Stimulated activated memory B cell treated with anti-CD40 and anti-IgM and Interleukin-4, amounts not matched to agents 10 μg/mL and 1 μg/mL and 100 μg/mL, for 72 hours (primary cell): Measurements from ENCODE around the gene SART3.
"Not testable (repeated sequence)": the region's sequence is repeated elsewhere in the genome, so short reads cannot be mapped to it uniquely, and the experiment has no call there.

ENCODE experiments used
- ATAC-seq: fragments of 150-1000 bp; cut with Tn5 transposase; 2 replicates; pipeline ENCODE4 v1.10.0; 2021
- H3K27ac Mint-ChIP-seq: one replicate; pipeline ENCODE4 v1.8.0; 2022; ENCODE audit warnings: mild to moderate bottlenecking, mixed read lengths
- H3K27me3 Mint-ChIP-seq: one replicate; pipeline ENCODE4 v1.8.0; 2022; ENCODE audit warnings: mixed read lengths
- H3K36me3 Mint-ChIP-seq: one replicate; pipeline ENCODE4 v1.8.0; 2022; ENCODE audit warnings: mixed read lengths
- H3K4me1 Mint-ChIP-seq: one replicate; pipeline ENCODE4 v1.8.0; 2022; ENCODE audit warnings: mixed read lengths
- H3K4me3 Mint-ChIP-seq: one replicate; pipeline ENCODE4 v1.8.0; 2022; ENCODE audit warnings: mild to moderate bottlenecking, moderate library complexity, mixed read lengths
- H3K9me3 Mint-ChIP-seq: one replicate; pipeline ENCODE4 v1.8.0; 2022; ENCODE audit warnings: mixed read lengths

The SART3 gene

GRCh38 chr12:108577458-108577857, 16.5 kb upstream of the SART3 start:
- Mint-ChIP-seq H3K36me3 (peaks cover 6% of the 10 kb centered on the region), H3K4me3 (no peak overlapping the region), H3K4me1 (peaks cover 57% of the 10 kb centered on the region), H3K27ac (peak overlapping the region; percentile 35), H3K27me3 (no peaks in the 10 kb centered on the region), H3K9me3 (peaks cover 14% of the 10 kb centered on the region)
- ATAC-seq = no peak

- H3K36me3 Mint-ChIP-seq = peaks cover 6% of the 10 kb centered on the region
- no peaks in the 10 kb centered on the region for H3K27me3 Mint-ChIP-seq
These were observed 15.8 kb upstream of the SART3 start for GRCh38 chr12:108576660-108577234.

GRCh38 chr12:108575199-108575912, 14.4 kb upstream of the SART3 start:
- no peak for ATAC-seq
- Mint-ChIP-seq H3K27ac (peak overlapping the region; percentile 35), H3K9me3 (peaks cover 14% of the 10 kb centered on the region), H3K36me3 (peaks cover 6% of the 10 kb centered on the region), H3K4me1 (peaks cover 73% of the 10 kb centered on the region), H3K4me3 (no peak overlapping the region), H3K27me3 (no peaks in the 10 kb centered on the region)

More at GRCh38 chr12:108576660-108577234, 15.8 kb upstream of the SART3 start:
- peaks cover 64% of the 10 kb centered on the region for H3K4me1 Mint-ChIP-seq
- H3K27ac Mint-ChIP-seq = peak overlapping the region; percentile 35
- ATAC-seq = no peak
- H3K9me3 Mint-ChIP-seq = peaks cover 14% of the 10 kb centered on the region
- no peak overlapping the region for H3K4me3 Mint-ChIP-seq

GRCh38 chr12:108574276-108574675, 13.3 kb upstream of the SART3 start:
- H3K4me1 Mint-ChIP-seq = peaks cover 75% of the 10 kb centered on the region
- H3K27me3 Mint-ChIP-seq, H3K4me3 Mint-ChIP-seq, ATAC-seq, H3K36me3 Mint-ChIP-seq, H3K27ac Mint-ChIP-seq: not testable (repeated sequence)
- peaks cover 14% of the 10 kb centered on the region for H3K9me3 Mint-ChIP-seq

- H3K27me3 Mint-ChIP-seq = no peaks in the 10 kb centered on the region
- ATAC-seq = peak; percentile 58
- peaks cover 12% of the 10 kb centered on the region for H3K36me3 Mint-ChIP-seq
- H3K27ac Mint-ChIP-seq = peak overlapping the region; percentile 96
- peaks cover 75% of the 10 kb centered on the region for H3K4me1 Mint-ChIP-seq
- peaks cover 6% of the 10 kb centered on the region for H3K9me3 Mint-ChIP-seq
- no peak overlapping the region for H3K4me3 Mint-ChIP-seq
These were observed 12.3 kb upstream of the SART3 start for GRCh38 chr12:108573317-108573716.

GRCh38 chr12:108572166-108572790, 11.3 kb upstream of the SART3 start:
- Mint-ChIP-seq H3K27ac (peak overlapping the region; percentile 96), H3K36me3 (peaks cover 19% of the 10 kb centered on the region), H3K9me3 (peaks cover under 1% of the 10 kb centered on the region), H3K27me3 (no peaks in the 10 kb centered on the region), H3K4me3 (peak overlapping the region; percentile 13), H3K4me1 (peaks cover 84% of the 10 kb centered on the region)
- ATAC-seq = peak; percentile 64

- H3K4me3 Mint-ChIP-seq = no peak overlapping the region
- peaks cover 24% of the 10 kb centered on the region for H3K36me3 Mint-ChIP-seq
- H3K27me3 Mint-ChIP-seq = no peaks in the 10 kb centered on the region
- H3K27ac Mint-ChIP-seq = peak overlapping the region; percentile 96
- no peaks in the 10 kb centered on the region for H3K9me3 Mint-ChIP-seq
- ATAC-seq = no peak
- peaks cover 85% of the 10 kb centered on the region for H3K4me1 Mint-ChIP-seq
These were observed 10.7 kb upstream of the SART3 start for GRCh38 chr12:108571609-108572165.

GRCh38 chr12:108570743-108571608, 10.0 kb upstream of the SART3 start:
- H3K4me3 Mint-ChIP-seq = no peak overlapping the region
- ATAC-seq = no peak
- H3K27ac Mint-ChIP-seq = peak overlapping the region; percentile 96
- no peaks in the 10 kb centered on the region for H3K9me3 Mint-ChIP-seq
- peaks cover 85% of the 10 kb centered on the region for H3K4me1 Mint-ChIP-seq
- no peaks in the 10 kb centered on the region for H3K27me3 Mint-ChIP-seq
- H3K36me3 Mint-ChIP-seq = peaks cover 29% of the 10 kb centered on the region

GRCh38 chr12:108568338-108569154, 7.6 kb upstream of the SART3 start:
- no peaks in the 10 kb centered on the region for H3K27me3 Mint-ChIP-seq
- peak overlapping the region; percentile 96 for H3K27ac Mint-ChIP-seq
- H3K9me3 Mint-ChIP-seq = no peaks in the 10 kb centered on the region
- H3K4me3 Mint-ChIP-seq = peak overlapping the region; percentile 78
- peak; percentile 93 for ATAC-seq
- H3K36me3 Mint-ChIP-seq = peaks cover 36% of the 10 kb centered on the region
- H3K4me1 Mint-ChIP-seq = peaks cover 82% of the 10 kb centered on the region

- Mint-ChIP-seq H3K9me3 (no peaks in the 10 kb centered on the region), H3K4me1 (peaks cover 74% of the 10 kb centered on the region), H3K36me3 (peaks cover 36% of the 10 kb centered on the region), H3K27me3 (no peaks in the 10 kb centered on the region), H3K27ac (peak overlapping the region; percentile 96), H3K4me3 (peak overlapping the region; percentile 78)
- ATAC-seq = peak; percentile 35
These were observed 6.7 kb upstream of the SART3 start for GRCh38 chr12:108567406-108568337.

GRCh38 chr12:108566452-108566851, 5.5 kb upstream of the SART3 start:
- H3K27ac Mint-ChIP-seq = peak overlapping the region; percentile 96
- H3K4me1 Mint-ChIP-seq = peaks cover 67% of the 10 kb centered on the region
- H3K4me3 Mint-ChIP-seq = no peak overlapping the region
- no peak for ATAC-seq
- H3K9me3 Mint-ChIP-seq = no peaks in the 10 kb centered on the region
- H3K27me3 Mint-ChIP-seq = no peaks in the 10 kb centered on the region
- H3K36me3 Mint-ChIP-seq = peaks cover 36% of the 10 kb centered on the region

GRCh38 chr12:108565976-108566375, 5.0 kb upstream of the SART3 start:
- no peaks in the 10 kb centered on the region for H3K9me3 Mint-ChIP-seq
- peaks cover 62% of the 10 kb centered on the region for H3K4me1 Mint-ChIP-seq
- H3K36me3 Mint-ChIP-seq = peaks cover 36% of the 10 kb centered on the region
- peak; percentile 28 for ATAC-seq
- no peak overlapping the region for H3K4me3 Mint-ChIP-seq
- H3K27ac Mint-ChIP-seq = peak overlapping the region; percentile 96
- H3K27me3 Mint-ChIP-seq = no peaks in the 10 kb centered on the region

- no peak for ATAC-seq
- Mint-ChIP-seq H3K27ac (peak overlapping the region; percentile 96), H3K4me3 (no peak overlapping the region), H3K27me3 (no peaks in the 10 kb centered on the region), H3K4me1 (peaks cover 55% of the 10 kb centered on the region), H3K36me3 (peaks cover 36% of the 10 kb centered on the region), H3K9me3 (no peaks in the 10 kb centered on the region)
These were observed 4.2 kb upstream of the SART3 start for GRCh38 chr12:108565146-108565545.
